Lower lobe of right lung (tissue), 2 donors: Measurements from ENCODE around the gene HPCAL1. TPM values are rescaled to one million over a fixed set of nuclear protein-coding genes. Genes with fewer than 3 reads are reported as not detected.
A peak's percentile ranks its signal among the peaks of the same experiment; 100 is the strongest.

Experiments
- ATAC-seq, 2 donors: fragments of 200-7000 bp; cut with Tn5 transposase; one replicate each; pipeline ENCODE4 v1.9.1; 2020 to 2022; ENCODE audit warnings: mild to moderate bottlenecking in 2 of 2, moderate library complexity in 2 of 2
- DNase-seq: peaks from one replicate; pipeline ENCODE4 v3.0.0-alpha.2; 2020
- H3K27ac ChIP-seq: fragments of 200-600 bp; one replicate; pipeline ENCODE4 v1.8.0; 2022
- H3K27me3 ChIP-seq: fragments of 200-600 bp; one replicate; pipeline ENCODE4 v1.8.0; 2022; ENCODE audit warnings: low read depth
- H3K36me3 ChIP-seq: fragments of 200-600 bp; one replicate; pipeline ENCODE4 v1.8.0; 2022; ENCODE audit warnings: mild to moderate bottlenecking
- H3K4me1 ChIP-seq: fragments of 200-600 bp; one replicate; pipeline ENCODE4 v1.8.0; 2022
- H3K4me3 ChIP-seq: fragments of 200-600 bp; one replicate; pipeline ENCODE4 v1.8.0; 2022; ENCODE audit warnings: mild to moderate bottlenecking
- H3K9me3 ChIP-seq: fragments of 200-600 bp; one replicate; pipeline ENCODE4 v1.8.0; 2022
- intact Hi-C: fragments of 100-400 bp; cut with DNase I; formaldehyde crosslinking; loops from one replicate; pipeline ENCODE4 v1.11.0; 2022
- total RNA-seq: library from RNA; stranded (reverse); fragmentation: NEBNext Ultra II Directional; extraction: Animal tissue kit (Norgen Biotek cat#: 25700); gene quantifications from one replicate; pipeline ENCODE4 v1.2.1, GENCODE V29; 2021
- TF ChIP-seq, protein P1 (sequence below): fragments of 200-600 bp; IDR thresholded peaks from one replicate; pipeline ENCODE4 v1.8.0; 2022; ENCODE audit warnings: antibody characterized with exemption, mild to moderate bottlenecking
- donor health status: DM: no; HTN: yes; CAD: no; lungs with severe emphysema.

The HPCAL1 gene
- total RNA-seq, 1 donor from 2014 or later = 132 TPM

DNA sequence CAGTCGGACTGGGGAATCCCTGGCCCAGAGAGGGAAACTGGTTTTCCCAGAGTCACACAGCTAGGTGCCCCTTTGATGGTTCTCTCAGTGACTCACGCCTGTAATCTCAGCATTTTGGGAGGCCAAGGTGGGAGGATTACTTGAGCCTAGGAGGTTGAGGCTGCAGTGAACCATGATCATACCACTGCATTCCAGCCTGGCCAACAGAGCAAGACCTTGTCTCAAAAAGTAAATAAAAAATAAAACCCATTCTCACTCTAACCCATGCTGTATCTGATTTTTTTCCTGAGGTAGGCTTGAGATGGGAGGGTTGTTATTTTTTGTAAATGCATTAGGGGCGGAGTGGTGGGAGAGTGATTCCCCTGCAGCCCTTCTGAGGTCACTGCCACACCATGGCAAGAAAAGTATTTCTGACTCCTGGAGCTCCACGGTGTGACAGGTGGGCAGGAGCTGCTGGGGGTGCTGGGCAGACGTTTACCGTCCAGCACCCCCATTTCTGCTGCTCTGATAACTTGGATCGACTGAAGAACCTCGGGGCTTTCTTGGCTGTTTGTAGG, 60.3 kb downstream of the HPCAL1 start:
- DNase-seq (no peak), ATAC-seq (no peak)
- Histone ChIP-seq H3K4me3 (no peak overlapping the region), H3K36me3 (peaks cover 14% of the 10 kb centered on the region), H3K27ac (no peak overlapping the region), H3K4me1 (peaks cover 35% of the 10 kb centered on the region), H3K27me3 (no peaks in the 10 kb centered on the region), H3K9me3 (no peaks in the 10 kb centered on the region)
- intact Hi-C loops = no loop called here
- TF ChIP-seq, protein P1, sequence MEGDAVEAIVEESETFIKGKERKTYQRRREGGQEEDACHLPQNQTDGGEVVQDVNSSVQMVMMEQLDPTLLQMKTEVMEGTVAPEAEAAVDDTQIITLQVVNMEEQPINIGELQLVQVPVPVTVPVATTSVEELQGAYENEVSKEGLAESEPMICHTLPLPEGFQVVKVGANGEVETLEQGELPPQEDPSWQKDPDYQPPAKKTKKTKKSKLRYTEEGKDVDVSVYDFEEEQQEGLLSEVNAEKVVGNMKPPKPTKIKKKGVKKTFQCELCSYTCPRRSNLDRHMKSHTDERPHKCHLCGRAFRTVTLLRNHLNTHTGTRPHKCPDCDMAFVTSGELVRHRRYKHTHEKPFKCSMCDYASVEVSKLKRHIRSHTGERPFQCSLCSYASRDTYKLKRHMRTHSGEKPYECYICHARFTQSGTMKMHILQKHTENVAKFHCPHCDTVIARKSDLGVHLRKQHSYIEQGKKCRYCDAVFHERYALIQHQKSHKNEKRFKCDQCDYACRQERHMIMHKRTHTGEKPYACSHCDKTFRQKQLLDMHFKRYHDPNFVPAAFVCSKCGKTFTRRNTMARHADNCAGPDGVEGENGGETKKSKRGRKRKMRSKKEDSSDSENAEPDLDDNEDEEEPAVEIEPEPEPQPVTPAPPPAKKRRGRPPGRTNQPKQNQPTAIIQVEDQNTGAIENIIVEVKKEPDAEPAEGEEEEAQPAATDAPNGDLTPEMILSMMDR = no peak

DNA sequence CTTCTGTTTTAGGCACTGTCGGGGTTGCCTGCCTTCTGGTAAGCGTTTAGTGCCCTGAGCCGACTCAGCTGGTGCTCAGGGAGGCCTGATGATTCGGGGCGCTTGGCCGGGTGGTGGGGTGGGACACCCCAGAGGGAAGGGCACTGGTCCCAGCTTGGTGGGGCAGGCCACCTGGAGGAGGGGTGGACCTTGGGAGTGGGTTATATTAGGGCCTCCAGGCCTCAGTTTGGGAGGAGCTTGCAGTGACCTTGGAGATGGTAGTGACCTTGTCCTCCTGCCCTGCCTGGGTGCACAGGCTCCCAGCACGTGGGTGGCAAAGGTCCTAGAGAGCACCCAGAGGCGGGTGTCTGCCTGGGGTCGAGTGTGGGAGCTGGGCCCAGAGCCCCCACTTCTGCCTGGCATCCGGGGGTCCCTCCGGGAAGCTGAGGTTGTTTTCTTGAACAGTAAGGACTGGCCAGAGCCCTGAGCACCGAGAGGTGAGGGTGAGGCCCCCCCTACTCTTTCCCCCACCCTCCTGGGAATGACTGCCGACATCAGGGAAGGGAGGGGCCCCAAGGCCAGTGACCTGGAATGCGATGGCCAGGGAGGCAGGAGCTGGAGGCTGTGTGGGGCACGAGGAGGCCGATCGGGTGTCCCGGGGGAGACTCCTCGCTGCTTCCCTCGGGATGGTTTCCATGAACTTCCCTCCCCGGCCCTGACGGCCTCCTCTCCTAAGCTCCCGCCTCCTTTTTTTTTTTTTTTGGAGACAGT, 61.3 kb downstream of the HPCAL1 start:
- Histone ChIP-seq H3K27me3 (no peaks in the 10 kb centered on the region), H3K9me3 (no peaks in the 10 kb centered on the region), H3K4me1 (peaks cover 46% of the 10 kb centered on the region), H3K36me3 (peaks cover 7% of the 10 kb centered on the region), H3K27ac (peak overlapping the region; percentile 21), H3K4me3 (no peak overlapping the region)
- intact Hi-C loops = no loop called here
- ATAC-seq = no peak
- no peak for DNase-seq
- TF ChIP-seq, protein P1 = no peak

DNA sequence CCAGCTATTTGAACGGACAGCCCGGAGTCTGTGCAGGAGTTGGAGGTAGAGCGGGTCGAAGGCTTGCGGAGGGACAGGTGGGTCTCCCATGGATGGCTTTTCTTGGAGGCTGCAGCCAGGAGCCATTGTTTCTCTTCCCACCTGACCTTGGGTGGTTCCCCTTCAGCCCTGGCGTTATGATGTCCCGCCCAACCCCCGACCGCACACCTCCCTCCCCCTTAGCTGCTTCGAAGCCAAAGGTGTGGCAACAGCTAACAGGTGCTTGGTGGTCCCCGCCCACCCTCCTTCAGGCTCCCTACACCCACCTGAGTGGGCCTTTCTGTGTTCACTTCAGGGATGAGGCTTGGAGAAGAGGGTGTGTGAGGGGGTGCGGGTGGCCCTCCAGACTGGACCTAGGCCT, 62.7 kb downstream of the HPCAL1 start:
- Histone ChIP-seq H3K9me3 (no peaks in the 10 kb centered on the region), H3K27ac (no peak overlapping the region), H3K4me1 (peaks cover 53% of the 10 kb centered on the region), H3K27me3 (no peaks in the 10 kb centered on the region), H3K36me3 (no peaks in the 10 kb centered on the region), H3K4me3 (no peak overlapping the region)
- TF ChIP-seq, protein P1 = no peak
- ATAC-seq (no peak), DNase-seq (no peak)
- intact Hi-C loops = no loop called here

DNA sequence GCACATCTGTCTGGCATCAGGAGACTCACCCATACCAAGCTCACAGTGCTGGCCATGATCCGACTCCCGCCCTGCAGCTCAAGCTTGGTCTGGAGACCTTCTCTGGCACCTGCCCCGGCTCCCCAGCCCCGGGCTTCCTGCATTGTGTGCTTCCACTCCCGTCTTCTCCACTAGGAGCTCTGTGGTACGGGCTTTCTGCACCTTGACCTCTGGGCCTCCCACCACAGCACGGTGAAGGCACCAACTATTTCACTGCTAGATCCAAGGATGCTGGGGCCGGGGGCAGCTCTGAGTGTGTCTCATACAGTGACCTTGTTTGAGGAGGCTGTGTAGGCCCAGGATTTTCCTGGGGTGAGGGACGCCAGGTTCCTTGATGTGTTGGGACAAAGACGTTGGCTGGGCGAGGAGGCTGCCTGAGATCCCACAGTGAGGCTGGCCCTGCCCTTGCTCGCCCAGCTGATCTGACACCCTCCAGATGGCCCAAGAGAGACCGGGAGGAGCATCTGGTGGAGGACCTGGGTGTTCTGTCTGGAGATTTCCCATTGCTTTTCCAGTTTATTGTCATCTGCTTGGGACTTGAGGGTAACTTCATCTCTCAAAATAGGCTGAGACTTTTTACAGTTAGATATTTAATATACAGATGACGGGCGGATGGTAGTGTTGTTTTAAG, 64.0 kb downstream of the HPCAL1 start:
- Histone ChIP-seq H3K9me3 (no peaks in the 10 kb centered on the region), H3K4me3 (no peak overlapping the region)
- intact Hi-C loops = no loop called here

More for the DNA sequence above, 64.0 kb downstream of the HPCAL1 start:
- DNase-seq (no peak), ATAC-seq (no peak)
- no peaks in the 10 kb centered on the region for H3K36me3 ChIP-seq
- TF ChIP-seq, protein P1 = no peak
- H3K27me3 ChIP-seq = no peaks in the 10 kb centered on the region
- peak overlapping the region; percentile 34 for H3K27ac ChIP-seq
- H3K4me1 ChIP-seq = peaks cover 64% of the 10 kb centered on the region
